ENCODE data around the gene CAMTA2. TPM values are rescaled to one million over a fixed set of nuclear protein-coding genes. Genes with fewer than 3 reads are reported as not detected.

The CAMTA2 gene
- total and polyA plus RNA-seq, 2 experiments from 2014 or later: 4.4 to 8.7 TPM

DNA sequence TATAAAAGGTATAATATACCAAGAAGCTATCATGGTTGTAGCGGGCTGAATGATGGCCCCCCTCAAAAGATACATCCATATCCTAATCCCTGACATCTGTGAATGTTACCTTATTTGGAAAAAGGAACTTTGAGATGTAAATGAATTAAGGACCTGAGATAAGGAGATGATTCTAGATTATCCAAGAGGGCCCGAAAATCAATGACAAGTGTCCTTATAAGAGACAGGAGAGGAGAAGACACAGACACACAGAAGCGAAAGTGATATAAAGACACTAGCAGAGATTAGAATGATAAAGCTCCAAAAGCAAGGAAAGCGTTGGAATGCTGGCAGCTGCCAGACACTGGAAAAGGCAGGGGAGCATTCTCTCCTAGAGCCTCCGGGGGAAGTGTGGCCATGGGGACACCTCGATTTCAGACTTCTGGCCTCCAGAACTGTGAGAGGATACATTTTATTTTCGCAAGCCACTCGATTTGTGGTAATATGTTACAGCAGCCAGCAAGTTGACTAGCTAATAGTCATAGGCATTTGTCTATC lies 67.9 kb downstream of the CAMTA2 start (continued):
- no peak for TF ChIP-seq EZH2phosphoT487 (IDR thresholded peaks at IDR 0.05; ENCODE audit: unreplicated experiment)
- TF ChIP-seq, protein P1, sequence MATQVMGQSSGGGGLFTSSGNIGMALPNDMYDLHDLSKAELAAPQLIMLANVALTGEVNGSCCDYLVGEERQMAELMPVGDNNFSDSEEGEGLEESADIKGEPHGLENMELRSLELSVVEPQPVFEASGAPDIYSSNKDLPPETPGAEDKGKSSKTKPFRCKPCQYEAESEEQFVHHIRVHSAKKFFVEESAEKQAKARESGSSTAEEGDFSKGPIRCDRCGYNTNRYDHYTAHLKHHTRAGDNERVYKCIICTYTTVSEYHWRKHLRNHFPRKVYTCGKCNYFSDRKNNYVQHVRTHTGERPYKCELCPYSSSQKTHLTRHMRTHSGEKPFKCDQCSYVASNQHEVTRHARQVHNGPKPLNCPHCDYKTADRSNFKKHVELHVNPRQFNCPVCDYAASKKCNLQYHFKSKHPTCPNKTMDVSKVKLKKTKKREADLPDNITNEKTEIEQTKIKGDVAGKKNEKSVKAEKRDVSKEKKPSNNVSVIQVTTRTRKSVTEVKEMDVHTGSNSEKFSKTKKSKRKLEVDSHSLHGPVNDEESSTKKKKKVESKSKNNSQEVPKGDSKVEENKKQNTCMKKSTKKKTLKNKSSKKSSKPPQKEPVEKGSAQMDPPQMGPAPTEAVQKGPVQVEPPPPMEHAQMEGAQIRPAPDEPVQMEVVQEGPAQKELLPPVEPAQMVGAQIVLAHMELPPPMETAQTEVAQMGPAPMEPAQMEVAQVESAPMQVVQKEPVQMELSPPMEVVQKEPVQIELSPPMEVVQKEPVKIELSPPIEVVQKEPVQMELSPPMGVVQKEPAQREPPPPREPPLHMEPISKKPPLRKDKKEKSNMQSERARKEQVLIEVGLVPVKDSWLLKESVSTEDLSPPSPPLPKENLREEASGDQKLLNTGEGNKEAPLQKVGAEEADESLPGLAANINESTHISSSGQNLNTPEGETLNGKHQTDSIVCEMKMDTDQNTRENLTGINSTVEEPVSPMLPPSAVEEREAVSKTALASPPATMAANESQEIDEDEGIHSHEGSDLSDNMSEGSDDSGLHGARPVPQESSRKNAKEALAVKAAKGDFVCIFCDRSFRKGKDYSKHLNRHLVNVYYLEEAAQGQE (IDR thresholded peaks at IDR 0.05; ENCODE audit: unreplicated experiment): no peak

Small RNA genes lying within 50 kb of the gene (microRNA-seq; reads per million reads assigned to microRNA genes)
- gene MIR6864: not detected
- gene MIR6865: not detected

Small RNA genes lying within 50 kb of the gene (small RNA-seq; reads per million reads assigned to genes)
- gene MIR6864 (ENCODE audit: low replicate concordance) (not detected), gene MIR6865 (ENCODE audit: low replicate concordance) (not detected)

Other genes with a start within 250 kb of the CAMTA2 start
- gene ZMYND15, start 247.8 kb downstream of the CAMTA2 start, total RNA-seq (2014; rRNA removed; shearing (Covaris generic)): 1.4 TPM in 1 of 2 replicates, not detected in the other
- 0.21 and 0.32 TPM in 2 replicates for gene ZMYND15, start 247.8 kb downstream of the CAMTA2 start, polyA plus RNA-seq (2016; fragmentation: Nextera tagmentation; extraction: Ambion mirVana)
- gene CXCL16, start 247.7 kb downstream of the CAMTA2 start, total RNA-seq (2014; rRNA removed; shearing (Covaris generic)): 4.1 and 6.8 TPM in 2 replicates
- gene CXCL16, start 247.7 kb downstream of the CAMTA2 start, polyA plus RNA-seq (2016; fragmentation: Nextera tagmentation; extraction: Ambion mirVana): 3.7 and 4.0 TPM in 2 replicates
- not detected in 2 replicates for gene TM4SF5, start 215.8 kb downstream of the CAMTA2 start, total RNA-seq (2014; rRNA removed; shearing (Covaris generic))
- gene TM4SF5, start 215.8 kb downstream of the CAMTA2 start, polyA plus RNA-seq (2016; fragmentation: Nextera tagmentation; extraction: Ambion mirVana): not detected in 2 replicates
- 0.38 TPM in 1 of 2 replicates, not detected in the other for gene VMO1, start 201.3 kb downstream of the CAMTA2 start, total RNA-seq (2014; rRNA removed; shearing (Covaris generic))
- 0.40 and 0.47 TPM in 2 replicates for gene VMO1, start 201.3 kb downstream of the CAMTA2 start, polyA plus RNA-seq (2016; fragmentation: Nextera tagmentation; extraction: Ambion mirVana)
- gene GLTPD2, start 198.7 kb downstream of the CAMTA2 start, total RNA-seq (2014; rRNA removed; shearing (Covaris generic)): 1.3 TPM in 1 of 2 replicates, not detected in the other
- gene GLTPD2, start 198.7 kb downstream of the CAMTA2 start, polyA plus RNA-seq (2016; fragmentation: Nextera tagmentation; extraction: Ambion mirVana): 0.33 and 0.47 TPM in 2 replicates
- 266 and 302 TPM in 2 replicates for gene PSMB6, start 191.5 kb downstream of the CAMTA2 start, total RNA-seq (2014; rRNA removed; shearing (Covaris generic))
- 465 and 502 TPM in 2 replicates for gene PSMB6, start 191.5 kb downstream of the CAMTA2 start, polyA plus RNA-seq (2016; fragmentation: Nextera tagmentation; extraction: Ambion mirVana)
- 49.9 and 55.9 TPM in 2 replicates for gene PLD2, start 180.5 kb downstream of the CAMTA2 start, total RNA-seq (2014; rRNA removed; shearing (Covaris generic))
- 20.2 and 22.1 TPM in 2 replicates for gene PLD2, start 180.5 kb downstream of the CAMTA2 start, polyA plus RNA-seq (2016; fragmentation: Nextera tagmentation; extraction: Ambion mirVana)
- gene MINK1, start 154.3 kb downstream of the CAMTA2 start, total RNA-seq (2014; rRNA removed; shearing (Covaris generic)): 42.1 and 54.9 TPM in 2 replicates
- 17.3 and 19.4 TPM in 2 replicates for gene MINK1, start 154.3 kb downstream of the CAMTA2 start, polyA plus RNA-seq (2016; fragmentation: Nextera tagmentation; extraction: Ambion mirVana)
- 3.6 and 5.9 TPM in 2 replicates for gene C17orf107, start 88.1 kb downstream of the CAMTA2 start, total RNA-seq (2014; rRNA removed; shearing (Covaris generic))
- 0.78 and 1.9 TPM in 2 replicates for gene C17orf107, start 88.1 kb downstream of the CAMTA2 start, polyA plus RNA-seq (2016; fragmentation: Nextera tagmentation; extraction: Ambion mirVana)
- 0.23 and 1.2 TPM in 2 replicates for gene CHRNE, start 84.6 kb downstream of the CAMTA2 start, total RNA-seq (2014; rRNA removed; shearing (Covaris generic))
- 0.24 and 0.50 TPM in 2 replicates for gene CHRNE, start 84.6 kb downstream of the CAMTA2 start, polyA plus RNA-seq (2016; fragmentation: Nextera tagmentation; extraction: Ambion mirVana)
- gene GP1BA, start 55.4 kb downstream of the CAMTA2 start, total RNA-seq (2014; rRNA removed; shearing (Covaris generic)): not detected in 2 replicates
- 0.14 and 0.24 TPM in 2 replicates for gene GP1BA, start 55.4 kb downstream of the CAMTA2 start, polyA plus RNA-seq (2016; fragmentation: Nextera tagmentation; extraction: Ambion mirVana)
- 70.4 and 73.6 TPM in 2 replicates for gene SLC25A11, start 47.6 kb downstream of the CAMTA2 start, total RNA-seq (2014; rRNA removed; shearing (Covaris generic))
- 35.7 and 37.8 TPM in 2 replicates for gene SLC25A11, start 47.6 kb downstream of the CAMTA2 start, polyA plus RNA-seq (2016; fragmentation: Nextera tagmentation; extraction: Ambion mirVana)
- 84.4 and 87.0 TPM in 2 replicates for gene RNF167, start 47.4 kb downstream of the CAMTA2 start, total RNA-seq (2014; rRNA removed; shearing (Covaris generic))
- 60.1 and 61.2 TPM in 2 replicates for gene RNF167, start 47.4 kb downstream of the CAMTA2 start, polyA plus RNA-seq (2016; fragmentation: Nextera tagmentation; extraction: Ambion mirVana)
- 1,702 and 2,002 TPM in 2 replicates for gene PFN1, start 39.1 kb downstream of the CAMTA2 start, total RNA-seq (2014; rRNA removed; shearing (Covaris generic))
- gene PFN1, start 39.1 kb downstream of the CAMTA2 start, polyA plus RNA-seq (2016; fragmentation: Nextera tagmentation; extraction: Ambion mirVana): 3,646 and 3,709 TPM in 2 replicates
- 8.9 and 12.1 TPM in 2 replicates for gene ENO3, start 36.6 kb downstream of the CAMTA2 start, total RNA-seq (2014; rRNA removed; shearing (Covaris generic))
- 19.6 and 25.5 TPM in 2 replicates for gene ENO3, start 36.6 kb downstream of the CAMTA2 start, polyA plus RNA-seq (2016; fragmentation: Nextera tagmentation; extraction: Ambion mirVana)
- gene SPAG7, start 19.9 kb downstream of the CAMTA2 start, total RNA-seq (2014; rRNA removed; shearing (Covaris generic)): 77.9 and 85.3 TPM in 2 replicates
- gene SPAG7, start 19.9 kb downstream of the CAMTA2 start, polyA plus RNA-seq (2016; fragmentation: Nextera tagmentation; extraction: Ambion mirVana): 226 and 242 TPM in 2 replicates
- gene INCA1, start 9.8 kb upstream of the CAMTA2 start, total RNA-seq (2014; rRNA removed; shearing (Covaris generic)): 2.1 TPM in 1 of 2 replicates, not detected in the other
- 1.1 and 1.3 TPM in 2 replicates for gene INCA1, start 9.8 kb upstream of the CAMTA2 start, polyA plus RNA-seq (2016; fragmentation: Nextera tagmentation; extraction: Ambion mirVana)
- 56.4 and 61.4 TPM in 2 replicates for gene KIF1C, start 10.3 kb upstream of the CAMTA2 start, total RNA-seq (2014; rRNA removed; shearing (Covaris generic))
- gene KIF1C, start 10.3 kb upstream of the CAMTA2 start, polyA plus RNA-seq (2016; fragmentation: Nextera tagmentation; extraction: Ambion mirVana): 13.5 and 16.8 TPM in 2 replicates
- gene SLC52A1, start 47.8 kb upstream of the CAMTA2 start, total RNA-seq (2014; rRNA removed; shearing (Covaris generic)): 0.63 and 1.3 TPM in 2 replicates
- 0.21 and 0.50 TPM in 2 replicates for gene SLC52A1, start 47.8 kb upstream of the CAMTA2 start, polyA plus RNA-seq (2016; fragmentation: Nextera tagmentation; extraction: Ambion mirVana)
- 0.93 and 1.6 TPM in 2 replicates for gene ZFP3, start 90.8 kb upstream of the CAMTA2 start, total RNA-seq (2014; rRNA removed; shearing (Covaris generic))
- gene ZFP3, start 90.8 kb upstream of the CAMTA2 start, polyA plus RNA-seq (2016; fragmentation: Nextera tagmentation; extraction: Ambion mirVana): 0.55 and 0.97 TPM in 2 replicates
- 24.1 and 24.8 TPM in 2 replicates for gene ZNF232, start 124.2 kb upstream of the CAMTA2 start, total RNA-seq (2014; rRNA removed; shearing (Covaris generic))
- 21.5 and 24.9 TPM in 2 replicates for gene ZNF232, start 124.2 kb upstream of the CAMTA2 start, polyA plus RNA-seq (2016; fragmentation: Nextera tagmentation; extraction: Ambion mirVana)
- gene USP6, start 128.4 kb upstream of the CAMTA2 start, total RNA-seq (2014; rRNA removed; shearing (Covaris generic)): 0.94 and 1.1 TPM in 2 replicates
- 1.3 and 1.7 TPM in 2 replicates for gene USP6, start 128.4 kb upstream of the CAMTA2 start, polyA plus RNA-seq (2016; fragmentation: Nextera tagmentation; extraction: Ambion mirVana)
- gene ZNF594, start 204.2 kb upstream of the CAMTA2 start, total RNA-seq (2014; rRNA removed; shearing (Covaris generic)): 15.6 and 16.2 TPM in 2 replicates
- 5.3 and 7.0 TPM in 2 replicates for gene ZNF594, start 204.2 kb upstream of the CAMTA2 start, polyA plus RNA-seq (2016; fragmentation: Nextera tagmentation; extraction: Ambion mirVana)
- not detected in 2 replicates for gene SCIMP, start 247.2 kb upstream of the CAMTA2 start, total RNA-seq (2014; rRNA removed; shearing (Covaris generic))
- gene SCIMP, start 247.2 kb upstream of the CAMTA2 start, polyA plus RNA-seq (2016; fragmentation: Nextera tagmentation; extraction: Ambion mirVana): 0.24 and 0.36 TPM in 2 replicates

All from GM23338 (cell line).